Breast epithelium (tissue), 3 donors: ENCODE results near the gene PARP9.

Experiments
- POLR2A ChIP-seq: fragments of 450-650 bp; IDR thresholded peaks from one replicate; pipeline ENCODE4 v1.6.1; 2016; ENCODE audit warnings: antibody characterized with exemption, mild to moderate bottlenecking, moderate library complexity
- POLR2AphosphoS5 ChIP-seq, 3 donors: sonication (generic); formaldehyde crosslinking; IDR thresholded peaks; one replicate each; pipeline ENCODE4 v1.6.1; 2017; ENCODE audit warnings: antibody characterized with exemption in 3 of 3
- TF ChIP-seq, protein P1 (sequence below), 3 donors: fragments of 450-650 bp; IDR thresholded peaks; one replicate each; pipeline ENCODE4 v1.5.1; 2016 to 2017; ENCODE audit warnings: antibody characterized with exemption in 3 of 3, mild to moderate bottlenecking in 3 of 3, moderate library complexity in 3 of 3

DNA sequence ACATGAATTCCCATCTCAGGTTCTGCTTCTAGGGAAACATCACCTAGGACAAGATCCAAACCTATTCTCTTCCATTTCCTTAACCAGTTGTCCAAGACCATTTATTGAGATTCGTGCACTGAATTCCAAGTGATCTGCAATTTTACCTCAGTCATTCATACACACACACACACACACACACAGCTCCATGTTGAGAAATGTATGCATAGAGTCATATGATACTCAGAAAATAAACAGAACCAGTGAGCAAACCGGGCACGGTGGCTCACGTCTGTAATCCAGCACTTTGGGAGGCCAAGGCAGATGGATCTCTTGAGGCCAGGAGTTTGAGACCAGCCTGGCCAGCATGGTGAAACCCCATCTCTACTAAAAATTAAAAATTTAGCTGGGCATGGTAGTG, 43.2 kb downstream of the PARP9 start:
- TF ChIP-seq, protein P1, sequence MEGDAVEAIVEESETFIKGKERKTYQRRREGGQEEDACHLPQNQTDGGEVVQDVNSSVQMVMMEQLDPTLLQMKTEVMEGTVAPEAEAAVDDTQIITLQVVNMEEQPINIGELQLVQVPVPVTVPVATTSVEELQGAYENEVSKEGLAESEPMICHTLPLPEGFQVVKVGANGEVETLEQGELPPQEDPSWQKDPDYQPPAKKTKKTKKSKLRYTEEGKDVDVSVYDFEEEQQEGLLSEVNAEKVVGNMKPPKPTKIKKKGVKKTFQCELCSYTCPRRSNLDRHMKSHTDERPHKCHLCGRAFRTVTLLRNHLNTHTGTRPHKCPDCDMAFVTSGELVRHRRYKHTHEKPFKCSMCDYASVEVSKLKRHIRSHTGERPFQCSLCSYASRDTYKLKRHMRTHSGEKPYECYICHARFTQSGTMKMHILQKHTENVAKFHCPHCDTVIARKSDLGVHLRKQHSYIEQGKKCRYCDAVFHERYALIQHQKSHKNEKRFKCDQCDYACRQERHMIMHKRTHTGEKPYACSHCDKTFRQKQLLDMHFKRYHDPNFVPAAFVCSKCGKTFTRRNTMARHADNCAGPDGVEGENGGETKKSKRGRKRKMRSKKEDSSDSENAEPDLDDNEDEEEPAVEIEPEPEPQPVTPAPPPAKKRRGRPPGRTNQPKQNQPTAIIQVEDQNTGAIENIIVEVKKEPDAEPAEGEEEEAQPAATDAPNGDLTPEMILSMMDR (IDR thresholded peaks at IDR 0.05): no peak
- TF ChIP-seq POLR2A (no peak), POLR2AphosphoS5 (IDR thresholded peaks at IDR 0.05) (no peak)
